IPS-NIHi7 (cell line): ENCODE results near the gene KRTAP10-2.

Experiments
- DNase-seq: peaks from one replicate; pipeline ENCODE4 v3.0.0; 2012; ENCODE audit warnings: mixed read lengths; ENCODE audit errors: extremely low spot score

KRTAP10-2 gene

DNA sequence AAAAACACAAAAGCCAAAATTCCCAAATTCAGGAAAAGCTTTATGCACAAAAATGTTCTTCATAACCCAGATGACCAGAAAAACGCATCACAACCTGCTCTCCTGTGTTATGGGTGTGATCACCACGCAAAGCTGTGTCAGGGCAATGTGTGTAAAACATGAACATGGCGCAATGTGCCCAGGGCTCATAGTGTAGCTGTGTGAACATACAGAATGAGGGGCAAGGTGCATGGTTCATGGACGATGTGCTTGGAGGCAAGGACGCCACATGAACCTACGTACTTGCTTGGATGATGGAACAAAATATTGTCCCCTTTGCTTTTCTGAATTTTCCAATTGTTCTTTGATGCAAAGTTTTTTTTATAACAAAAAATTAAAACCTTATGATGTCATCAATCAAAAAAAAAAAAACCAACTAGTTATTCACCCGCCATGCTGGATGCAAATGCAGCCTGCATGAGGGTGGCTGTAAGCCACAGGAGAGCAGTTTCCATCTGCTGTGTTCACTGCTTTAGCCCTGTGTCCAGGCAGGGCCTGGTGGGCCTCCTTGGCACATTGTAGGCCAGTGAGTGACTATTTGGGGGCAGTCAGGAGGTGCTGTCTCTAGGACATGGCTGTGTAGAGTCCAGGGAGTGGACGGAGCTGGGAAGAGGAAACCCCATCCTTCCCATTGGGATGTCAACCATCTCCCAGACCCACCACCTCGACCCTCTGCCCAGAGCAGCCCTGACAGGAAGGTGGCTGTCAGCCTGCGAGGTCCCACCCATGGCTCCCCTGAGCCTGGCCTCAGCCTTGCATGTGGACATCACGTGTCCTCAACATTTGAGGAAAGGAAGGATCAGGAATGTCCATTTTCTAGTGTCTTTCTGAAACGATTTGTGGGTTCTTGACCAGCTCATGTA is 25.0 kb downstream of the KRTAP10-2 start:
- DNase-seq, result no peak

DNA sequence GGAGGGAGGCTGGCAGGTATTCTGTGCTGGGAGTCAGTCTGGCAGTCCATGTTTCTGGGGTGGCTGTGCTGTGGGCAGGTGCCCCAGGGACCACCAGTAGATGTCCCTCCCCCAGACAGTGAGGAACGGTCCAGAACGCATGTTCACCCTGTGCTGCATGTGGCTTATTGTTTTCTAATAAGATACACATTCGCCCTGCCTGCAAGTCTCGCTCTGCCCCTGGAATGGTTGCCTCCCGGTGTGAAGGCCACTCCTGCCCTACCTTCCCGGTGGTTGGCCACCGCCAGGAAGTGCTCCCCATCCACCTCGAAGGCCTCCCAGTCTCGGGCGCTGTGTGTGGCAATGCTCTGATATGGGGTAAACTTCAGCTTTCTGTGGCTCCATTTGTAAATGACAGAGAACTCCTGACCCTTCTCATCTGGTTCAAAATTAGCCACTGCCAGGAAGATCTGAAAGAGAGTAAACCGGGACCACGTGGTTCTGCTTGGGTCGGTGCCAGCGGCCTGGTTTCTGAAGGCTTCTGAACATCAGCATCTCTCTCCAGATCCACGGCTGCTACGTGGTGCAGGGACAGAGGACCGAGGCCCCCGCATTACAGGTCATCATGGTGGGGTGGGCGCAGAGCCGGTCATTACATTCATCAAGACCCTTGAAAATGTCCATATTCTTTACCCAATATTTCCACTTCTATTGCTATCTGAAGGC is 25.8 kb downstream of the KRTAP10-2 start:
- no peak for DNase-seq

- DNase-seq, result no peak
These were observed 26.6 kb downstream of the KRTAP10-2 start for GRCh38 chr21:44524414-44525371.

GRCh38 chr21:44523567-44524413 is 27.5 kb downstream of the KRTAP10-2 start:
- DNase-seq, result no peak

DNA sequence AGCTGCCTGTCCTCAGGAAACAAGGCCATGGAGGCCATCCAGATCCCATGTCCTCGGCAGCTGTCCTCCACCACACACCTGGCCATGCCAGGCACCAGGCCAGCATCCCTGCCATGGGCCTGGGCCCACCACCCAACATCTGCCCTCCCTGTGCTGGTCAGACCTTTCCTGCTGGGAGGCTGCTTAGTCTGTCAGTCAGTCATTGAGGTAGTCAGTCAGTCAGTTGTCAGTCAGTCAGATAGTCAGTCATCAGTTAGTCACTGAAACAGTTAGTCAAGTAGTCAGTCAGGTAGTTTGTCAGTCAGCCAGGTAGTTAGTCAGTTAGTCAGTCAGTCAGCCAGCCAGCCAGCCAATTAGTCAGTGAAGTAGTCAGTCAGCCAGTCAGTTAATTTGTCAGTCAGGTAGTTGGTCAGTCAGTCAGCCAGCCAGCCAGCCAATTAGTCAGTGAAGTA is 28.5 kb downstream of the KRTAP10-2 start:
- DNase-seq, result no peak

GRCh38 chr21:44521928-44522752 is 29.2 kb downstream of the KRTAP10-2 start:
- no peak for DNase-seq

- DNase-seq, result no peak
These were observed 29.9 kb downstream of the KRTAP10-2 start for GRCh38 chr21:44521301-44521927.

GRCh38 chr21:44520326-44521300 is 30.7 kb downstream of the KRTAP10-2 start:
- DNase-seq, result no peak

DNA sequence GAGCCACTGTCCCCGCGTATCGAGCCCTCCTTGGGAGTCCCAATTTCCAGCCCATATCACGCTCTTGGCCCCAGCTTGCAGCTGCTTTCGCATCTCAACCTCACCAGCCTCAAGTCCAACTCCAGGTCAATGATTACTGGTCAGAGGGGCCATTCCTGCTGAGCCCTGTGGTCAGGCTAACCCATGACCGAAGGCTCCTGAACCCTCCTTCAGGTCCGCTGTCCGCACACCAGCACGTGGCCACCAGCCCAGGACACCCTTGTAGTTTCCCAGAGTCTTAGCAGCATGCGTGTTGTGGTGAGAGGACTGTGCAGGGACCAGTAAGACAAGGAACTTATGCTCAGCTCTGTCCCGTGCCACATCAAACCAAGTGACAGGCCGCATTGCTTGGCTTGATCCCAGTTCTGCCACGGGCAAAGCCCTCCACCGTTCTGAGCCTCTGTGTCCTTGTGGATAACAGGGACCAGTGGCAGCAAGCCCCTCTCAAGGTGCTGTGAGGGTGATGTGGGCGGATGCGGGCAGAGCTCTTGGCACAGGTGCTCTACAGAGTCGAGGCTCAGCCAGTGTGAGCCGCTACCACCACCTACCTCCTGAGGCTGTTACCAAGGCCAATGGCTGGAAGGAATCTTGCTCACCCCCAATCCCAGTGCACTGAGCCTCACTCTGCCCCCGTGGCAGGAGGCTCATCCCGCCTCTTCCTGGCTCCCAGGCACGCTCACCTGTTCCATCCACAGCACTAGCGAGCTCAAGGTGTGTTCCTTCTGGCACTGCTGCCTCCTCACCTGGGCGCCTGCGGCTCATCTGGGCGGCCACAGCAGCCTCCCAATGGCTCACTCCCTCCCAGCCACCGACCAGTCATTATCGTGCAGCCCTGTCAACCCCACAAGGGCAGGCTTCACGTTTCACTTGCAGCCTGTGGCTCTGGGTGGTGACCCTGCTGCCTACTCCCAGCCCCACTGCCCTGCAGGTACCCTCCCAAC is 31.7 kb downstream of the KRTAP10-2 start:
- no peak for DNase-seq

- DNase-seq, result no peak
These were observed 32.6 kb downstream of the KRTAP10-2 start for GRCh38 chr21:44518686-44519085.

- DNase-seq, result peak; percentile 79
These were observed 34.0 kb downstream of the KRTAP10-2 start for GRCh38 chr21:44517175-44517899.

- no peak for DNase-seq
These were observed 34.5 kb downstream of the KRTAP10-2 start for GRCh38 chr21:44516828-44517174.

GRCh38 chr21:44516342-44516741 is 35.0 kb downstream of the KRTAP10-2 start:
- DNase-seq, result no peak

- DNase-seq, result no peak
These were observed 35.7 kb downstream of the KRTAP10-2 start for GRCh38 chr21:44515359-44516165.

DNA sequence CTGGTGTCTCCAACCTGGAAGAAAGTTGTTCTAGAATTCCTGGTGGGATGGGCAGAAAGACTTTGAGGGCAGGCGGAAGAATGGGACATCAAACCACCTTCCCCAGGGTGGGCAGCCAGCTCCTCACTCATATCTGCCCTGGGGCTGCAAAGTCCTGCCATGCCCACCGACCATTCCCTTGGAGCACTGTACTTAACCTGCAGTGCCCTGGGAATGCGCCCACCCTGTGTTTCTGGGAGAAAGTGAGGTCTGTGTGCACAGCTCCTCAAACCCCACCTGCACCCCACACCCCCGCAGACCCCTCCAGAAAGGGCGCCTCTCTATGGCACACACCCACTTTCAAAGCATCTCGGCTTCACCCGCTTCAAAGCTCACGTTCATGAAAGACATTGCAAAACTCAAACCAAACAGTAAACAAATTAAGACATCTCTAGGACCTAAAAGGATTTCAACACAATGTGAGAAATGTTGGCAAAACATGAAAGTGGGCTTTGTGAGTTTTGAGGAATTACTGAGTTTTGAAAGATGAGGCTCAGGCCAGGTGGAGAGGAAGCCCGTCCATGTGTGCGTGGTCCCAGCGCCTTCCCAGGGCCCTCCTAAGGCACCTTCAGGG is 36.5 kb downstream of the KRTAP10-2 start:
- DNase-seq, result no peak
